Measurements from ENCODE around the gene TNRC6B. TPM values are rescaled to one million over a fixed set of nuclear protein-coding genes. Genes with fewer than 3 reads are reported as not detected.

Gene TNRC6B
- total RNA-seq, 1 experiment from 2014 or later: 50.4 TPM

GRCh38 chr22:40367342-40367741 lies 189.6 kb downstream of the TNRC6B start (continued):
- TF ChIP-seq ZMAT4 (CRISPR knock-in tag; IDR thresholded peaks at IDR 0.05) (no peak), PRRX2 (CRISPR knock-in tag; IDR thresholded peaks at IDR 0.05) (no peak), SOX15 (CRISPR knock-in tag; IDR thresholded peaks at IDR 0.05) (no peak), MLX (CRISPR knock-in tag; IDR thresholded peaks at IDR 0.05) (no peak), FOXK1 (CRISPR knock-in tag; IDR thresholded peaks at IDR 0.05) (no peak), SMAD3 (CRISPR knock-in tag; IDR thresholded peaks at IDR 0.05; ENCODE audit: borderline replicate concordance) (no peak), ZNF263 (CRISPR knock-in tag; IDR thresholded peaks at IDR 0.05; ENCODE audit: low read depth) (no peak), ESRRA (CRISPR knock-in tag; IDR thresholded peaks at IDR 0.05; ENCODE audit: borderline replicate concordance) (no peak)
- TF ChIP-seq, protein P1, sequence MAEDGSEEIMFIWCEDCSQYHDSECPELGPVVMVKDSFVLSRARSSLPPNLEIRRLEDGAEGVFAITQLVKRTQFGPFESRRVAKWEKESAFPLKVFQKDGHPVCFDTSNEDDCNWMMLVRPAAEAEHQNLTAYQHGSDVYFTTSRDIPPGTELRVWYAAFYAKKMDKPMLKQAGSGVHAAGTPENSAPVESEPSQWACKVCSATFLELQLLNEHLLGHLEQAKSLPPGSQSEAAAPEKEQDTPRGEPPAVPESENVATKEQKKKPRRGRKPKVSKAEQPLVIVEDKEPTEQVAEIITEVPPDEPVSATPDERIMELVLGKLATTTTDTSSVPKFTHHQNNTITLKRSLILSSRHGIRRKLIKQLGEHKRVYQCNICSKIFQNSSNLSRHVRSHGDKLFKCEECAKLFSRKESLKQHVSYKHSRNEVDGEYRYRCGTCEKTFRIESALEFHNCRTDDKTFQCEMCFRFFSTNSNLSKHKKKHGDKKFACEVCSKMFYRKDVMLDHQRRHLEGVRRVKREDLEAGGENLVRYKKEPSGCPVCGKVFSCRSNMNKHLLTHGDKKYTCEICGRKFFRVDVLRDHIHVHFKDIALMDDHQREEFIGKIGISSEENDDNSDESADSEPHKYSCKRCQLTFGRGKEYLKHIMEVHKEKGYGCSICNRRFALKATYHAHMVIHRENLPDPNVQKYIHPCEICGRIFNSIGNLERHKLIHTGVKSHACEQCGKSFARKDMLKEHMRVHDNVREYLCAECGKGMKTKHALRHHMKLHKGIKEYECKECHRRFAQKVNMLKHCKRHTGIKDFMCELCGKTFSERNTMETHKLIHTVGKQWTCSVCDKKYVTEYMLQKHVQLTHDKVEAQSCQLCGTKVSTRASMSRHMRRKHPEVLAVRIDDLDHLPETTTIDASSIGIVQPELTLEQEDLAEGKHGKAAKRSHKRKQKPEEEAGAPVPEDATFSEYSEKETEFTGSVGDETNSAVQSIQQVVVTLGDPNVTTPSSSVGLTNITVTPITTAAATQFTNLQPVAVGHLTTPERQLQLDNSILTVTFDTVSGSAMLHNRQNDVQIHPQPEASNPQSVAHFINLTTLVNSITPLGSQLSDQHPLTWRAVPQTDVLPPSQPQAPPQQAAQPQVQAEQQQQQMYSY (CRISPR knock-in tag; IDR thresholded peaks at IDR 0.05): no peak

GRCh38 chr22:40368016-40368415 lies 190.3 kb downstream of the TNRC6B start:
- H3K9me3 Mint-ChIP-seq: no peaks in the 10 kb centered on the region
- ATAC-seq: no peak
- peaks cover 60% of the 10 kb centered on the region for H3K36me3 Mint-ChIP-seq
- TF ChIP-seq RORB (CRISPR knock-in tag; IDR thresholded peaks at IDR 0.05): no peak
- no peak for TF ChIP-seq MLX (CRISPR knock-in tag; IDR thresholded peaks at IDR 0.05)
- TF ChIP-seq, protein P2, sequence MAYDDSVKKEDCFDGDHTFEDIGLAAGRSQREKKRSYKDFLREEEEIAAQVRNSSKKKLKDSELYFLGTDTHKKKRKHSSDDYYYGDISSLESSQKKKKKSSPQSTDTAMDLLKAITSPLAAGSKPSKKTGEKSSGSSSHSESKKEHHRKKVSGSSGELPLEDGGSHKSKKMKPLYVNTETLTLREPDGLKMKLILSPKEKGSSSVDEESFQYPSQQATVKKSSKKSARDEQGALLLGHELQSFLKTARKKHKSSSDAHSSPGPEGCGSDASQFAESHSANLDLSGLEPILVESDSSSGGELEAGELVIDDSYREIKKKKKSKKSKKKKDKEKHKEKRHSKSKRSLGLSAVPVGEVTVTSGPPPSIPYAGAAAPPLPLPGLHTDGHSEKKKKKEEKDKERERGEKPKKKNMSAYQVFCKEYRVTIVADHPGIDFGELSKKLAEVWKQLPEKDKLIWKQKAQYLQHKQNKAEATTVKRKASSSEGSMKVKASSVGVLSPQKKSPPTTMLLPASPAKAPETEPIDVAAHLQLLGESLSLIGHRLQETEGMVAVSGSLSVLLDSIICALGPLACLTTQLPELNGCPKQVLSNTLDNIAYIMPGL (CRISPR knock-in tag; IDR thresholded peaks at IDR 0.05): no peak
- TF ChIP-seq STAT6 (CRISPR knock-in tag; conservative IDR thresholded peaks at IDR 0.05; ENCODE audit: low read depth): no peak
- no peak for TF ChIP-seq TEAD1 (CRISPR knock-in tag; IDR thresholded peaks at IDR 0.05)
- no peak for TF ChIP-seq EMX1 (CRISPR knock-in tag; IDR thresholded peaks at IDR 0.05)
- TF ChIP-seq PRRX2 (CRISPR knock-in tag; IDR thresholded peaks at IDR 0.05): no peak
- TF ChIP-seq, protein P3, sequence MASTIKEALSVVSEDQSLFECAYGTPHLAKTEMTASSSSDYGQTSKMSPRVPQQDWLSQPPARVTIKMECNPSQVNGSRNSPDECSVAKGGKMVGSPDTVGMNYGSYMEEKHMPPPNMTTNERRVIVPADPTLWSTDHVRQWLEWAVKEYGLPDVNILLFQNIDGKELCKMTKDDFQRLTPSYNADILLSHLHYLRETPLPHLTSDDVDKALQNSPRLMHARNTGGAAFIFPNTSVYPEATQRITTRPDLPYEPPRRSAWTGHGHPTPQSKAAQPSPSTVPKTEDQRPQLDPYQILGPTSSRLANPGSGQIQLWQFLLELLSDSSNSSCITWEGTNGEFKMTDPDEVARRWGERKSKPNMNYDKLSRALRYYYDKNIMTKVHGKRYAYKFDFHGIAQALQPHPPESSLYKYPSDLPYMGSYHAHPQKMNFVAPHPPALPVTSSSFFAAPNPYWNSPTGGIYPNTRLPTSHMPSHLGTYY (CRISPR knock-in tag; IDR thresholded peaks at IDR 0.05): no peak
- TF ChIP-seq PREB (CRISPR knock-in tag; IDR thresholded peaks at IDR 0.05; ENCODE audit: borderline replicate concordance): no peak
- no peak for TF ChIP-seq FOXJ3 (CRISPR knock-in tag; IDR thresholded peaks at IDR 0.05; ENCODE audit: borderline replicate concordance)
- no peak for TF ChIP-seq GTF2I (CRISPR knock-in tag; conservative IDR thresholded peaks at IDR 0.05)
- TF ChIP-seq ZNF121 (CRISPR knock-in tag; IDR thresholded peaks at IDR 0.05): no peak
- no peak for TF ChIP-seq MXD4 (CRISPR knock-in tag; IDR thresholded peaks at IDR 0.05; ENCODE audit: borderline replicate concordance)
- no peak for TF ChIP-seq HMGA2 (CRISPR knock-in tag; IDR thresholded peaks at IDR 0.05)
- POLR2A ChIA-PET: no interaction called here
- no peak overlapping the region for H3K4me3 Mint-ChIP-seq
- CTCF ChIA-PET: no interaction called here
- H3K27ac Mint-ChIP-seq: peak overlapping the region; percentile 24; the same call in 1 of the 2 replicates
- DNase-seq (ENCODE audit: low spot score): no peak
- H3K27me3 Mint-ChIP-seq (ENCODE audit: low read depth): no peaks in the 10 kb centered on the region
- peaks cover 8% of the 10 kb centered on the region for H3K4me1 Mint-ChIP-seq
